GM18868 (cell line): ENCODE results near the gene DPYSL5.
"Not testable (repeated sequence)": the region's sequence is repeated elsewhere in the genome, so short reads cannot be mapped to it uniquely, and the experiment has no call there.

ENCODE experiments used
- ATAC-seq: cut with Tn5 transposase; IDR thresholded peaks from one replicate; pipeline ENCODE4 v1.9.1; 2021; ENCODE audit warnings: mild to moderate bottlenecking, moderate library complexity; ENCODE audit not compliant: unreplicated experiment

The DPYSL5 gene

DNA sequence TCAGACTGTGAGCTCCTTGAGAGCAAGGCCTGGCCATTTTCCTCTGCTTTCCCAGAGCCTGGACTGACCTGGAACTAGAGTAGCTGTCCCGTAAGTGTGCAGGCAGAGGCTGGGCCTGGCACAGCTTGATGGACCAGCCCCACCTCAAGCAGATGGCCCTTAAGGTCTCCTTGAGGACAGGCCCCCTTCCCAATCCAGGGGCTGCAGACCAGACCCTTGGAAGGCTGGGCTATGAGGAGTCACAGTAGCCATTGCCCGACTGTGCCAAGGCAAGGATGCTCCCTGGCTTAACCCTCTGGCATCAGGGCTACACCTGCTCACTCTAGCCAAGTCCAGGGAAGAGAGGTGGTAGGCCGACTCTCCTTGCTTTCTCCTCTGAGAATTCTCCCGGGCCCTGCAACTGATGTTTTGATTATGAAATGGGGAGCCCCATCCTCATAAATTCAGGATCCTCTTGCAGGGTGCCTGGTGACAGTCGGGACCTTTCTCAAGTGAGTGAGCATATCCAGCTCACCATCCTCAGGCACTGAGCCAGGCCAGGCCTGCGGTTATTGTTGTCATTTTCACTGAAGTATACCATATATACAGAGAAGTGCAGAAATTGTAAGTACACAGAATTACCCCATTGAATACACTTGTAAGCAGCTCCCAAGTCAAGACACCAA, 51.7 kb downstream of the DPYSL5 start:
- ATAC-seq = no peak

DNA sequence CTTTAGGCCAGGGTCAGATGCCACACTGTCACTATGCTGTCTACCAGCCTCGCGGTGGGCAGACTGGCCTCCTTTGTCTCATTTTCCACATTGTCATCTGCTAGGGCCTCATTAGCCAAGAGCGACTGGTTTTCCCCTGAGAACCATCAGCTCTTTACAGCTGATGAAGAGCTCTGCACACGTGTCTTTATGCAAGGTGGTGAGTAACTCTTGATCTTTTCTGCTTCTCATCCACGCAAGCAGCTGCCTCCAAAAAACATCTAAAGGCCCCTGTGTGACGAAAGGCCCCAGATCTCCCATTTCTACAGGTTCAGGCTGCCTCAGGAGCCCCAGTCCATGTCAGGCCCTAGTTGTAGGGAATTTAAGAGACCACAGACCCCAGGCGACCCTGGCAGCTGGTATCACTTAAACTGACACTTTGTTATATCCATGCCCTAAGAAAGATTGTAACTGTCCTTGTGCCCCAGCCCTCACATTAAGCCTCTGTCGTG, 52.9 kb downstream of the DPYSL5 start:
- ATAC-seq = no peak

DNA sequence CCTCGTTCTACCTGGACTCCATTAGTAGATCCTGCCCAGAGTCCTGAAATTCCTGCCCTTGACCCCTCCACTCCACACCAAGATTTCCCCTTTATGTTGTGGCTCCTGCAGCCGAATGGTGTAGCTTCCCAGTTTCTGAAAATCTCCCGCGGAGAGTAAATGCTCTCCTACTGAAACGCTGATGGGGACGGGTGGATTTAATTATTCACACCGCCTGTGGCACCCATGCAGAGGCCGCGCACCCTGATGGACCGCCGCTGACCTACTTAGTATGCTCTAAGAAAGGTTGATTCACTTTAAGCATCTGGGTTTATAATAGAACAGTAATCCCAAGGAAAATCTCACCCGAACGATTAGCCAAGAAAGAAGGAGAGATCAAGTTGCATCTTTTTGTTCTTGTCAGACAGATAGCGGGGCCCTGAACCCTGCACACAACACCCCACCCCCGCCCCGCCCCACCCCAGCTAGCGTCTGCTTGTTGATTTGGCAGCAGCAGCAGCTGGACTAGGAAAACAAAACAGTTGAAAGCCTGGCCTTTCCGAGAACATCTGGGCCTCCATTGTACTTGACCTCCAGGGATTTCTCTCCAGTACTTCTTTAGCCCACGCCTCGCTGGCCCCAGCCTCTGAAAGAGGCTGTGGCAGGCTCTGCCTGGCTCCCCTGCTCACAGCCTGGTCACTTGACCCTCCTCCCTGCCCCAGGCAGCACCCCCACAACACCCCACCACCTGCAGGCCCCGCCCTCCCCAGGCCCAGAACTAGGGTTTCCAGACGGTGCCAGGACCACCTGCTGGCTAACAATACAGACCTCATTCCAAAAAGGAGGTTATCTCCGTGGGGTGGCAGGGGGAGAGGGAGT, 53.6 kb downstream of the DPYSL5 start:
- ATAC-seq = no peak

DNA sequence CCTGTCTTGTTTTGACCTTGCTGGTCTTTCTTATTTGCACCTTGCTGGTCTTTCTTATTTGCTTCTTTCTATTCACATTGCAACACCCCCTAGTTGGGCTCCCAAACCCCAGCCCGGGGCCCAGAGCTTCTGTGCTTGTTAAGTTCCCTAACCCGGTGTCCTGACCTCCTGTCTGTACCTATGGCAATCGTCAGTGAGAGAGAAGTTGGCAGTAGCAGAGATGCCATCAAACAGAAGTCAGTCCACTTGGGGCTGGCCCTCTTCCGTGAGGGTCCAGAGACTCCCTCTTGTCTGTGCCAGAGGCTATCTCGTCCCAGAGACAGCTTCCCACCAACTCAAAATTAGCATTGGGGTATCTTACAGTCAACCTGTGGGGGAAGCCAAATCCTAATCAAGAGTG, 55.7 kb downstream of the DPYSL5 start:
- no peak for ATAC-seq

DNA sequence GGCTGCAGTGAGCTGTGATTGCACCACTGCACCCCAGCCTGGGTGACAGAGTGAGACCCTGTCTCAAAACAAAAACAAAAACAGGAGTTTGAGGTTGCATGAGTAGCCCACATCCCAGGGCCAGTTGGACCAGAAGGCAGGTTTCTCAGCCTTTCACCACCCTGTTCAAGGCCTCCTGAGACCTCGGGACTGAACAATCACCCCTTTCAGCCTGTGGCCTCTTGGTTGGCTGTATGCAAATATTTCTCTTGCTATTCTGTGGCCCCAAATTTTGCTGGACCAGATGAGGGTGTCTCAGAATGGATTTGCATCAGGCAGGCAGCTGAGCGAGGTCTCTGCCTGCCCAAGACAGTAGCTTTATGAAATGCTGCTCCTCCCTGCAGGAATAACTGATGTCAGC, 56.9 kb downstream of the DPYSL5 start:
- ATAC-seq = no peak

DNA sequence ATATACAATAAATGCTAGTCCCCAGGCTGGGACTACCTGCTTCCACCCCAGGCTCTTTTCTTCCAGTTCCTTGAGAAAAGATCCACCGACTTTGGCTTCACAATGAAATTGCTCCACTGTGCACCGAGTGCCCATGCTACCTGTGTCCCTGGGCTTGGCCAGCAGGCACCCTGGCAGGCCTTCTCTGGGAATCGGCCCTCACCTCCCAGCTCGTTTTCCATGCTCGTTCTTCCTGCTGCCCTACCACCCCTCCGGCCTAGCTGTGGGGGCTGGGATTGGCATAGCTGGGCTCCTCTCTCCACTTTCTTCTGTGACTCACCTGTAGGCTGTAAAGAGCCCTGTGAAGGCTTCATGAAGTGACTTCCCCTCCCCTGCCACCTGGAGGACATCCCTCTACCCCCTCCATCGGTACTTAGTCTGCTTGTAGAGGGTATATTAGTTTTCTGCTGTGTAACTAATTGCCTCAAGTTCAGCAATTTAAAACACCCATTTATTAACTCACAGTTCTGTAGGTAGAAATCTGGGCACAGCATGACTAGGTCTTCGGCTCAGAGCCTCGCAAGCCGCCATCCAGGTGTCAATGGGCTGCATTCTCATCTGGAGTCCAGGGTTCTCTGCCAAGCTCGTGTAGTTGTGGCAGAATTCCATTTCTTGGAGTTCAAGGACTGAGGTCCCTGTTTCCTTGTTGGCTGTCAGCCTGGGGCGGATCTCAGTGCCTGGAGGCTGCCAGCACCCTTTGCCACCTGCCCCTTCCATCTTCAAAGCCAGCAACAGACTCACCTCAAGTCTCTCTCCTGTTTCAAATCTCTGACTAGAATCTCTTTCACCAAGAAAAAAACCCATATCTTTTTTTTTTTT, 57.6 kb downstream of the DPYSL5 start:
- ATAC-seq = no peak

DNA sequence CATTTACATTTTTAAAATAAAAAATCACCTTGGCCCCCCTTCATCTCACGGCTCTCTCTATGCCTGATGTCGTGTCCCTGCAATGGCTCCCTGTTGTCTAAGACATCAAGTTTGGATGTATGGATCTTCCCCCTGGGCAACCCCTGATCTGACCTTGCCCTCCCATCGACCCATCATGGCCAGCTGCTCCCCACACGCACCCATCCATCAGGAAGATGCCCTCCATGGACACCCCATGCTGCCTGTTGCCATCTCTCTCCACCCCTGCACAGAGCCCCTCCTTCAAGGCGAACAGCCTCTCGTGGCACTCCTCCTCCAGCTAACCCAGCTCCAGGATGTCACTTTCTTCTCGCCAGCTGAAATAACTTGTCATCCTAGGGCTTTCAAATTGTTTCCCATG, 59.5 kb downstream of the DPYSL5 start:
- ATAC-seq = no peak

DNA sequence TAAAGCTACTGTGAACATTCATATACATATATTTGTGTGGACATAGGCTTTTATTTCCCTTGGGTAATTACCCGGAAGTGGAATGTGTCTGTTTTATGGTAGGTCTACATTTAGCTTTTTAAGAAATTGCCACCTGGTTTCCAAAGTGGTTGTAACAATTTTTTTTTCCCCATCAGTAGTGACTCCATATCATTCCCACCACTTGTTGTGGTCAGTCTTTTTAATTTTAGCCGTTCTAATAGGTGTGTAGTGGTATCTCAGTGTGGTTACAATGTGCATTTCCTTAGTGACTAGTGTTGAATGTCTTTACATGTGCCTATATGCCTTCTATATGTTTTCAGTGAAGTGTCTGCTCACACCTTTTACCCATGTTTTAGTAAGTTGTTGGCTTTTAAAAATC, 62.2 kb downstream of the DPYSL5 start:
- no peak for ATAC-seq

DNA sequence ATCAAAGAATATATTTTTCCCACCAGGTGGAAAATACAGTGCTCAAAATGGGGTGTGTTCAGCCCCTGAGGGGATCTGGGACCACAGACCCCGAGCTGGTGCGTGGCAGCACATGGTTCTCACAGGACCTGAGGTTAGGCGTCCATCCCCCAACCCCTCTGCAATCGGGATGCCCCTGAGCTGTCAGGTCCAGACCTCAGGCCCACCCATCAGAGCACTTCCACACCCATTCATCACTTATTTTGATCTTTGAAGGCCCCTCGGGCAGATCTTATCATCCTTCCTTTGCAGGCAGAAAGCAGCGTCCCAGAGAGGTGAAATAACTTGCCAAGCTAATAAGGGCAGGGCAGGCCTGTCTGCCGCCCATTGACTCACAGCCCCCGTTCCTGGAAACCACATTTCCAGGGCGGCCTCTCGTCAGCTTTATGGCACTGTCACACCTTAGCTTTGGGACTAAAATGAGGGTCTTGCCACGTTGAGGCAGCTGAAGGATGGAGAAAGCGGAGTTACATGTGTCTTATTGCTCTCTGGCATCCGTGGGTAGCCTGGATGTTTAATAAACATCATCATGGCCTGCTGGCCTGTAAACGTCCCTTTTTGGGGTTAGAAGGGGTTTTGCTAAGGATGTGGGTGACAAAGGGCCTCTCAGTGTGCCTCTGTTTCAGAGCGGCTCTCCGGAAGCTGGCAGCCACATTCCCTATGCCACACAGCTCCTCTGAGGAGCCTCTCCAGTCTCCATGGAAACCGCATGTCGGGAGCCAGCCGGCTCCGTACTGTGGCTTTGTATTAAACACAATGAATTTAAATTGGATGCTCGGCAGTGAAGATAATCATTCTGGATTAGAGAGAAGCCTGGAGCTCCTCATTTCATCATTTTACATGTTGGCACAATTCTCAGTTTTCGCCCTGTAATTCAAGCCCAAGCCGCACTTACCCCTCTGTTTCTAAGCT, 64.3 kb downstream of the DPYSL5 start:
- ATAC-seq = no peak

DNA sequence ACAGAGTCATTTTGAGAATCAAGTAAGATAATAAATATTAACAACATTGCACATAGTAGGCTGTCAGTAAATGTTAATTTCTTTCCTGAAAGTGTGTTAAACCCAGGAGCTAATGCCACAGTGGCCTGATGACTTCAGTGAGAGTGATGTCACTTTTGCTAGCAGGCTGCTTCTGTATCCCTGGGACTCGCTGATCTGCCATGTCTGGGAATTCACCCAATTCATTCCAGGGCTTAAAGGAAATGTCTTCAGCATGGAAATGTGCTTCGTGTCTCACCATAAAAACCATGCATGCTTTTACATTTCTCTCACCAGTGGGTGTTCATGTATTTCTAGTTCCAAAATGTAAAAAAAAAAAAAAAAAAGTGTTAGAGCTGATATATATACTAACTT, 65.7 kb downstream of the DPYSL5 start:
- no peak for ATAC-seq

DNA sequence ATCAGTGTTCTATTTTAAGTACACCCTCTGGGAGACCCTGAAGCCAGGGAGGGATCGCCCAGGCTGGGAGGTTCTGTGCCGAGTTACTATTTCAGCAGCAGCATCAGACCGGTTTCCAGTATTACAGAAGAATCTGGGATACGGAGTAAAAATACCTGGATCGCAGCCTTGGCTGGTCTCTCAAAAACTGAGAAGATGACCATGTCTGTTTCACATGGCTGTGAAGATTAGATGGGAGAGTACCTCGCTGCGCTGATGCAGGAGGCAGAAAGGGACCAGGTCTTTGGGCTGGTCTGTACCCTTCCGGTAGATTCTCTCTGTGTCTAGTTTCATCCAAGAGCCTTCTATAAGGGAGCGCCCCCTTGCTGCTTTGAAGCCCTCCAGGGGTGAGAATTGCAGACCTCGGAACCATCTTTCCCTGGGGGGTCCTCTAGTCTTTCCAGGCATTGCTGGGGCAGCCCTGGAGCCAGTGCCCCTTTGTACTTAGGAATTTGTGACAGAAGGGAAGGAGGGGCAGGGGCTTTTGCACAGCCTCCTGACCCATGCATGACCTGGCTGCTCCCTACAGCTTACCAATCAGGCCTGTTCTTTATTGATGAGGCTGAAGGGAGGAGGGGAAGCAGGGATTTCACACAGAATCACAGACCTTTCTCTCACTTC, 66.2 kb downstream of the DPYSL5 start:
- ATAC-seq = no peak

DNA sequence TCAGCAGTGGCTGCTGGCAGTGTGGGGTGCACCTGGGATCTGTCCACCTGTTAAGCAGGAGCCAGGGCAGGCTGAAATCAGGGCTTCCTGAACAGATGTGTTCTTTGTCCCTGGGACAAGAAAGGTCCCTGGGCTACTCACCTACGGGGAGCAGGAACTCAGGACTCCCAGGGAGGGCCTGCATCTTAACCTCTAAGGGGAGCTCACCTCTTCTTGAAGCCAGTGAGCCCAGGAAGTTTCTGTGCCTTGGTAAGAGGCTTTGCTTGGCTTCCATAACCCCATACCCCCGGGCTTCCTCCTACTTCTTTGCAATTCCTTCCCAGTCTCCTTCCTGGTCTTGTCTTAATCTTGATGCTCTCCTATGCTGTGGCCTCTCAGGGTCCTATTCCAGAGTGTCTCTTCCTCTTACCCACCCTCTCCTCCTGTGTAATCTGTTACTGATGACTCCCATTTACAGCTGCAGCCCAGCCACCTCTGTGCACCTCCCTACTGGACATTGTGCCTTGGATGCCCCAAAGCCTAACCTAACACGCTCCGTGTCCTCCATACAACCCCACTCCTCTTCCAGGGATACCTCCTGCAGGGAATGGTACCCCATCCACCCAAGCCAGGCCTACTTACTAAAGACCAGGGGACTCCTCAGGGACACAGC, 66.9 kb downstream of the DPYSL5 start:
- ATAC-seq = no peak

DNA sequence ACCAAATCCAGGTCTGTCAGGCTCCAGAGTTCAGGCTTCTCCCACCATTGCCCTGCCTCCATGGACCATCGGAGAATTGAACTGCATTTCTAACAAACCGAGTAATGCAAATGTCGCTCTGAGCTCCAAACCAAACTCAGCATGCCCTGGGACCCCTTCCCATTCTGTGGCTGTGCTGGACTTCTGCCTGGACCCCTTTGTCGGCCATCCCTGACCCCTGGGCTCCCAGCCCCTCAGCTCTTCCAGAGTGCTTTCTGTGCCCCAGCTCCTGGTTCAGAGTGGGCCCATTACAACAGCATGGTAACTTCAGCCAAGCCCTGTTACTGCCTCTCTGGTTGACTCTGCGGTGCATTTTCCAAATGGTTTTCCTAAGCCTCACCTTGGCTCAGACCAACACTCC, 67.4 kb downstream of the DPYSL5 start:
- ATAC-seq = no peak

DNA sequence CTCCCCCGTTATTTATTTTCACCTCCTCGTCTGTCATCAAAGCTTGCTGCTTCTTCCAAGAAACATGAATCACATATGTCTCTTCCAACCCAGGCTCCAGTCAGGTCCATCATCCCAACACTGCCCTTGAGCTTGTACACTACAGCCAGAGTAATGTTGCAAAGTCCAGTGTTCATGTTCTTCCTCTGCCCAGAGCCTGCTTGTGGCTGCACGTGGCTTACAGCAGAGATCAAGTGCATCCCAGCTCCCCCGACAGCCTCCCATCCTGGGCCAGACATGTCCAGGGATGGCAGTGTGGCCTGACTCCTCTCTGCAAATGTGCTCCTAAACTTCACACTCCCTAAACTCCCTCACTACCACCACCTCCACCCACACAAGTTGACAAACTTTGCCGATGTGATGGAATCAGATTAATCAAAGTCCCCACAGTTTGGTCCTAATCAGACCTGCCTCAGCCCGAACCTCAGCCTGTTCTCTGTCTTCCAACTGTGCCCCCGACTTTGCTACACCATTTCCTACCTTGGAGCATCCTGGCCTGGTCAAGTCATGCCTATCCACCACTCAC, 68.3 kb downstream of the DPYSL5 start:
- ATAC-seq = no peak

DNA sequence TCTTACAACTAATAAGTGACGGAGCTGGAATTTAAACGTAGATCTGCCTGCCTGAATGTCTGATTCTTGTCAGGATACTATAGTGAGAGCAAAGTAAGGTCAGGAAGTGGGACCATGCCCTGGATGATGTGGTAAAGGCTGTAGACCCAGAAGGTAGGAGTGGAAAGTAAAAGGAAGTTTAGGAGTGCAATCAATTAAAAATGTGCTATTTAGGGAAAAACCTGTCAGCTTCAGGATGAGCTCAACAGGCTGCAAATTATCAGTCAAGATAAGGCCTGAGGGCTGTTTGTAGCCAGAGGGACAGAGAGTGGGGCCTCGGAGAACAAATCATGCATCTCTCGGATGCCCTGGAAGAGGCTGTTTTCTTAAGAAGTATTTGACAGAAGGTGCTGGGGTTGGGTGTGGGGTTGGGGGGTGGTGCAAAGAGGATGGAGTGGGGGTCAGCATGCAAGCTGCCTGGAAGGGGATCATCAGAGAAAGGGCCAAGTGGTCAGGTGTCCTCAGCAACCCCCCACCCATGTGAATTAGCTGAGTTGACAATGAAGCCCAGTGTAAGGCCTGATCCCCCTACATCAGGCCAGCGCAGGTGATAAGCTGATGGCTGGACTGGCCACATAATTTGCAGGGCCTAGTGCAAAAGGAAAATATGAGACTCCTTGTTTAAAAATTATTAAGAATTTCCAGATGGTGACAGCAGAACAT, 69.4 kb downstream of the DPYSL5 start:
- ATAC-seq = no peak

DNA sequence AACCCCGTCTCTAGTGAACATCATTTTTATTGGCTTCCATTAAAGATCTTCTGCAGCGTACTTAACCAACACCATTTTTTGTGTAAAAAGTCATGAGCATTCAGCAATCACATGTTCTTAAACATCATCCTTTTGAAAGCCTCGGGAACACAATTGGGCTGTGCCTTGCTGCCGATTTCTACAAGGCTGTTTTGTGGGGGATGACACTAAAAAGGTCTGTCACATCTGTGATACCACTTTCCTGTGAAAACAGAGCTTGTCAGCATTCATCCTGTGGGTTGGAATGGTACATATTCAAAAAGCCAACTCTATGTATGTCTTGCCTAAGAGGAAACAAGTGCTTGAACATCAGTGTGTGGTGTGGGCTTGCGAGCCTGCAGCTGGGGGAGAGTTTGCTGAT, 73.4 kb downstream of the DPYSL5 start:
- ATAC-seq = no peak

DNA sequence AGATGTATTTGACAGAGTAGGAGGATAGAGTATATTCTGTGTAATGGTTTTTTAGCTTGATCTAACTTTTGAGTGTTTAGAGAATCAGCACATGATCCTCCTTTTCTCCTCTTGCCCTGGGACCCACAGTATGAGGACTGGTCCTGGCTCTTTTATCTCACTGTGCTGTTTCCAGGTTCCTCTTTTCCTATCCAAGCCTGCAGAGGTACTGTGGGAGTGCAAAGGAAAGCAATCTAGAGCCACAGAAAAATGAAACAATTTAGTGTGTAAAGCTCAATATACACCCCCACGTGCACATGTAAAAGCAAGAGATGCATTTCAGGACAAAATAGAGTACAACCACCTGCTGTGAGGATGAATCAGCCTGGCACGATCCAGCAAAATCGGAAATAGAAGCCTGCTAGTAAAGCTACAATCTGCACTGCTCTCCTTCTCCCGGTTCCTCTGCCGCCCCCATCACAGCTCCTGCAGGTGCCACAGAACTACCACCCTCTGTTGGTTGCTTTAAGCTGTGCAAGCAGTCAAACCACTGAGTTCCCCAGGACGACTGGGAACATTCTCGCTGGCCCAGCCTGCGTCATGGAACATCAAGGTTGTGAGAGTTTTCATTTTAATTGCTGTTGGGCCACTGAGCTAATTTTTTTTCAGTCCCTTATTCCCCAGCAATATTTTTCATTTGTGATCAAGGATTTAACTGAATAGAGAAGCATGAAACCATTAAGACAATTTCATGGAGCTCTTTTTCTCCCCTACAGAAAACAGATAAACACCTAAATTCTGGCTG, 74.7 kb downstream of the DPYSL5 start:
- ATAC-seq = no peak

DNA sequence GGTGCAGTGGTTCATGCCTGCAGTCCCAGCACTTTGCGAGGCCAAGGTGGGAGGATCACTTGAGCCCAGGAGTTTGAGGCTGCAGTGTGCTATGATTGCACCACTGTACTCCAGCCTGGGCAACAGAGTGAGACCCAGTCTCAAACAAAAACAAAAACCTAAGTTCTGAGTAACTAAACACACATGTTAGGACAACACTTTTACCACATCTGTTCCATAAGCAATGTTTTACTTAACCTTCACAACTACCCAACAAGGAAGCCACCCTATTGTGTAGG, 75.2 kb downstream of the DPYSL5 start:
- ATAC-seq = not testable (repeated sequence)
